ENCODE measurements around the gene SLC25A39. TPM values are rescaled to one million over a fixed set of nuclear protein-coding genes. Genes with fewer than 3 reads are reported as not detected.
A peak's percentile ranks its signal among the peaks of the same experiment; 100 is the strongest.

SLC25A39 gene
- total and polyA plus RNA-seq, 9 of the 15 experiments (the other 6 are each of a cell fraction or from before 2014, with no cell fraction given), result 4.8 to 267 (median 140) TPM

GRCh38 chr17:44344939-44345453 lies 20.4 kb upstream of the SLC25A39 start, which contains the start of gene GRN (continued):
- no peak for TF ChIP-seq ZNF518B (CRISPR knock-in tag; IDR thresholded peaks at IDR 0.05)
- TF ChIP-seq SRF (CRISPR knock-in tag; IDR thresholded peaks at IDR 0.05), result peak in 1 of 2 experiments; percentile 89; a peak in 1 of 4 replicates
- TF ChIP-seq ZNF212 (CRISPR knock-in tag; IDR thresholded peaks at IDR 0.05), result no peak
- peak; percentile 34 to 72; a peak in 2 of 4 replicates for TF ChIP-seq MAZ (CRISPR knock-in tag; conservative IDR thresholded peaks at IDR 0.05 in 1 of 2, IDR thresholded peaks at IDR 0.05 in 1 of 2)
- no peak for TF ChIP-seq SNAPC5 (CRISPR knock-in tag; IDR thresholded peaks at IDR 0.05)
- TF ChIP-seq OTX1 (CRISPR knock-in tag; IDR thresholded peaks at IDR 0.05), result no peak
- peak; percentile 46; the same call in 1 of the 2 replicates for TF ChIP-seq CBFA2T3 (IDR thresholded peaks at IDR 0.05)
- TF ChIP-seq ZNF318 (IDR thresholded peaks at IDR 0.05; ENCODE audit: borderline replicate concordance in 1 of 2, low read depth in 1 of 2), result no peak
- peak in 1 of 2 experiments; percentile 84; a peak in 2 of 3 replicates for TF ChIP-seq CBX3 (IDR thresholded peaks at IDR 0.05; ENCODE audit: borderline replicate concordance in 1 of 2, low read length in 2 of 2)
- peak in 1 of 2 experiments; percentile 89; a peak in 2 of 4 replicates for TF ChIP-seq HDAC1 (IDR thresholded peaks at IDR 0.05)
- no peak for TF ChIP-seq STAT5A (IDR thresholded peaks at IDR 0.05; ENCODE audit: borderline replicate concordance, low read length)
- TF ChIP-seq E2F8 (IDR thresholded peaks at IDR 0.05; ENCODE audit: low read depth, partially characterized antibody), result peak; percentile 28
